Right kidney (tissue), 9 donors: ENCODE measurements around the gene NFATC3.

Source experiments
- DNase-seq: peaks from one replicate; pipeline ENCODE4 v3.0.0-alpha.2; 2016
- long read RNA-seq, 8 donors: transcript quantifications; one replicate each; lab custom pipeline, GENCODE V29; 2026

The NFATC3 gene
- long read RNA-seq, donor 1, full-length matches to known transcripts, result 4 of 9 reads
- long read RNA-seq, donor 1, partial matches to known transcripts, result 5 of 9 reads
- long read RNA-seq, donor 1, other reads (novel, unspliced or antisense), result 0 of 9 reads
- long read RNA-seq, donor 2, partial matches to known transcripts, result 5 of 5 reads
- long read RNA-seq, donor 2, other reads (novel, unspliced or antisense), result 0 of 5 reads
- long read RNA-seq, donor 3, partial matches to known transcripts, result 0 of 2 reads
- long read RNA-seq, donor 3, other reads (novel, unspliced or antisense), result 0 of 2 reads
- long read RNA-seq, donor 4, full-length matches to known transcripts, result 5 of 5 reads
- long read RNA-seq, donor 4, partial matches to known transcripts, result 0 of 5 reads
- long read RNA-seq, donor 4, other reads (novel, unspliced or antisense), result 0 of 5 reads
- long read RNA-seq, donor 5, full-length matches to known transcripts, result 3 of 8 reads
- long read RNA-seq, donor 5, partial matches to known transcripts, result 5 of 8 reads
- long read RNA-seq, donor 5, other reads (novel, unspliced or antisense), result 0 of 8 reads
- long read RNA-seq, donor 6, partial matches to known transcripts, result 0 of 2 reads
- long read RNA-seq, donor 6, other reads (novel, unspliced or antisense), result 0 of 2 reads
- long read RNA-seq, donor 7, result 0 reads
- long read RNA-seq, donor 8, full-length matches to known transcripts, result 2 of 2 reads
- long read RNA-seq, donor 8, partial matches to known transcripts, result 0 of 2 reads
- long read RNA-seq, donor 8, other reads (novel, unspliced or antisense), result 0 of 2 reads

- DNase-seq, result peak; percentile 99
Measured at GRCh38 chr16:68085259-68086071, at the start of gene NFATC3. Gene NFATC3 (plus strand): TSS chr16:68085370. CDS start chr16:68085682, 312 bp downstream.

- no peak for DNase-seq
Measured at GRCh38 chr16:68037841-68038597, 47.2 kb upstream of the NFATC3 start.

GRCh38 chr16:68040506-68041288 lies 44.5 kb upstream of the NFATC3 start:
- DNase-seq, result peak; percentile 50

GRCh38 chr16:68041783-68042182 lies 43.4 kb upstream of the NFATC3 start:
- DNase-seq, result no peak

- no peak for DNase-seq
Measured at GRCh38 chr16:68046106-68046505, 39.1 kb upstream of the NFATC3 start.

GRCh38 chr16:68047987-68048386 lies 37.2 kb upstream of the NFATC3 start:
- no peak for DNase-seq

- DNase-seq, result no peak
Measured at GRCh38 chr16:68049449-68049848, 35.7 kb upstream of the NFATC3 start.

- no peak for DNase-seq
Measured at GRCh38 chr16:68055395-68055794, 29.8 kb upstream of the NFATC3 start.

GRCh38 chr16:68059804-68060203 lies 25.4 kb upstream of the NFATC3 start:
- no peak for DNase-seq

- DNase-seq, result no peak
Measured at GRCh38 chr16:68061396-68061795, 23.8 kb upstream of the NFATC3 start.

GRCh38 chr16:68062910-68063393 lies 22.2 kb upstream of the NFATC3 start:
- DNase-seq, result no peak

GRCh38 chr16:68064791-68065365 lies 20.3 kb upstream of the NFATC3 start:
- DNase-seq, result no peak

- no peak for DNase-seq
Measured at GRCh38 chr16:68065716-68066305, 19.4 kb upstream of the NFATC3 start.

GRCh38 chr16:68066763-68067162 lies 18.4 kb upstream of the NFATC3 start:
- no peak for DNase-seq

GRCh38 chr16:68068926-68069325 lies 16.2 kb upstream of the NFATC3 start:
- DNase-seq, result no peak

GRCh38 chr16:68069511-68070248 lies 15.5 kb upstream of the NFATC3 start:
- no peak for DNase-seq

- DNase-seq, result no peak
Measured at GRCh38 chr16:68070249-68070730, 14.9 kb upstream of the NFATC3 start.

- DNase-seq, result no peak
Measured at GRCh38 chr16:68070806-68071517, 14.2 kb upstream of the NFATC3 start.

- no peak for DNase-seq
Measured at GRCh38 chr16:68071518-68071901, 13.7 kb upstream of the NFATC3 start.
